Activated naive CD8-positive, alpha-beta T cell treated with anti-CD3 and anti-CD28 coated beads for 36 hours (primary cell): Measurements from ENCODE around the gene LRMDA. TPM values are rescaled to one million over a fixed set of nuclear protein-coding genes. Genes with fewer than 3 reads are reported as not detected.

Experiments used
- DNase-seq: peaks from one replicate; pipeline ENCODE4 v3.0.0; 2021
- H3K27ac Mint-ChIP-seq: one replicate; pipeline ENCODE4 v1.8.0; 2022; ENCODE audit warnings: mild to moderate bottlenecking, moderate library complexity, mixed read lengths
- H3K27me3 Mint-ChIP-seq: one replicate; pipeline ENCODE4 v1.8.0; 2022; ENCODE audit warnings: mild to moderate bottlenecking, mixed read lengths
- H3K36me3 Mint-ChIP-seq: one replicate; pipeline ENCODE4 v1.8.0; 2021; ENCODE audit warnings: mild to moderate bottlenecking, mixed read lengths
- H3K4me1 Mint-ChIP-seq: one replicate; pipeline ENCODE4 v1.8.0; 2021; ENCODE audit warnings: mixed read lengths
- H3K4me3 Mint-ChIP-seq: one replicate; pipeline ENCODE4 v1.8.0; 2022; ENCODE audit warnings: mild to moderate bottlenecking, moderate library complexity, mixed read lengths
- H3K9me3 Mint-ChIP-seq: one replicate; pipeline ENCODE4 v1.8.0; 2022; ENCODE audit warnings: mixed read lengths
- total RNA-seq, 2 experiments: library from RNA; stranded (reverse); gene quantifications; one replicate each; pipeline ENCODE4 v1.2.3, GENCODE V29; 2021

The LRMDA gene
- total RNA-seq, 2 experiments from 2014 or later = not detected

DNA sequence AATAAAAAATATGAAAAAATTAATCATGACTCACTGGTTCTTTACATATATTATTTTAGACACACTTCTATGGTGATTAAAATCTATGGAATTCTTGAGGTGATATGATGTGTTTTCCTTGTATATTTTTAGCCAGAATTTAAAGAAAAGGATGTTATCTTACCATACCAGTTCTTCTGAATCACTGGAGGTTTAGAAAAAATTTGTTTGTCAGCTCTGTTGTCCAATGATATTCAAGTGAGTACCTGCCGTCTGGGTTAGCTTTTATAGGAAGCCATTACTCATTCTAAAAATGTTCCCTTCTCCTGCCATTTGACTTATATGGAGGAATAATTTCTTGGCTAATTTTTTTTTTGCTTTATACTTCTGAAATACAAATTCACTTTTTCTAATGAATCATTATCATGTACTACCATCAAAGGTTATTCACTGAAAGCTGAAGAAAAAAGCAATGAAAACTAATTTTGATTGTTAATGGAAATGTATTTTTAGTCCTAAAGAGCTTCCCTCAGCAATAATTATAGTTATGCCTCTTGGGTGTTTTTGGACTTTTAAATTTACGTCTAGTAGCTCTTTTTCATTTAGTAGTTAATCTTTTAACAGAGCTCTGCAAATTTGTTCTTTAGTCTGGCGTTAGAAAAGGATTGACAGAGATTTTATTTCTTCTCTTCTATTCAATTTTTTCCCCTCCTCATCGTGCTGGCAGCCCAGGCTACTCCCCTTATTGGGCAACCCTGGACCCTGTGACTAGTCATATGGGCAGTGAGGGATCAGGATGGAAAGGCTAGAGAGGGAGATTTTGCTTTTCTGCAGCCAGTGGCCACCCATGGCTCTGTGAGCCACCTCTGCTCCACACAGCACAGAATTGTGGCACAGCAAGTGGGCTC lies 434.2 kb downstream of the LRMDA start:
- Mint-ChIP-seq H3K27me3 (peaks cover 3% of the 10 kb centered on the region), H3K27ac (no peak overlapping the region), H3K9me3 (no peaks in the 10 kb centered on the region), H3K36me3 (no peaks in the 10 kb centered on the region), H3K4me3 (no peak overlapping the region), H3K4me1 (no peaks in the 10 kb centered on the region)
- no peak for DNase-seq

DNA sequence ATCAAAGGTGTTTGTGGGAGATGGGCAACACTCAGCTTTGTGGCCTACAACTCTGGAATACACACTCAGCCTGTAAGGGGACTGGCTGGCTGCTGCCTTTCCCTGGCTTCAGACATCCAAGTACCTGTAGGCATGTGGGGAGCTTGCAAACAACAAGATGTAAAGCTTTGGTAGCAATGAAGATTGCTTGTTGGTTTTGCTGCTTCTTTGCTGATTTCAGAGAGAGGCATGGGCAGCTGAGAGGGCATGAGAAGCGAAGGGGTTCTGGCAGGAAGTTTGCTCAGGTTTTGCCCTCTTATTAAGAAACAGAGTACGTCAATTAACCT lies 434.8 kb downstream of the LRMDA start:
- no peak for DNase-seq
- Mint-ChIP-seq H3K27me3 (peaks cover 3% of the 10 kb centered on the region), H3K4me3 (no peak overlapping the region)

DNA sequence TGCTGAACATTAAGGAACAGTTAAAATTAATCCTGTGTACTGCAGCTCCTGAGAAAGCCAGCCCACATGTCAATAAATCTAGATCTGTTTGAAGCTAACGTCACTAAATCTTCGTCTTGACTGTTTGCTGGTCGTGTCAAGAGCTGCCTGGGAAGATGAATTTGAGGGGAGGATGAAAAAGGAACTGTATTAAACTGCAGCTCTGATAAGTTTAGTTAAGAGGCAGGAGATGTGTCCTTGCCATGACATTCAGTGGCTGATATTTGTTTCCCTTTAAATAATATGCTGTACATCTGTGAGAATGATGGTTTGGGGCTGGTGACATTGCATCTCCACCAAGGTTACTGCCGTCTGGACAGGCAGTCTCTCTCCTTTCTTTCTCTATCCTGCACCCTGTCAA lies 435.3 kb downstream of the LRMDA start:
- Mint-ChIP-seq H3K4me1 (no peaks in the 10 kb centered on the region), H3K4me3 (no peak overlapping the region), H3K36me3 (no peaks in the 10 kb centered on the region), H3K27ac (no peak overlapping the region), H3K9me3 (no peaks in the 10 kb centered on the region), H3K27me3 (peaks cover 3% of the 10 kb centered on the region)
- no peak for DNase-seq

More for the DNA sequence above, 434.8 kb downstream of the LRMDA start:
- no peaks in the 10 kb centered on the region for H3K4me1 Mint-ChIP-seq
- H3K36me3 Mint-ChIP-seq = no peaks in the 10 kb centered on the region
- no peak overlapping the region for H3K27ac Mint-ChIP-seq
- H3K9me3 Mint-ChIP-seq = no peaks in the 10 kb centered on the region

DNA sequence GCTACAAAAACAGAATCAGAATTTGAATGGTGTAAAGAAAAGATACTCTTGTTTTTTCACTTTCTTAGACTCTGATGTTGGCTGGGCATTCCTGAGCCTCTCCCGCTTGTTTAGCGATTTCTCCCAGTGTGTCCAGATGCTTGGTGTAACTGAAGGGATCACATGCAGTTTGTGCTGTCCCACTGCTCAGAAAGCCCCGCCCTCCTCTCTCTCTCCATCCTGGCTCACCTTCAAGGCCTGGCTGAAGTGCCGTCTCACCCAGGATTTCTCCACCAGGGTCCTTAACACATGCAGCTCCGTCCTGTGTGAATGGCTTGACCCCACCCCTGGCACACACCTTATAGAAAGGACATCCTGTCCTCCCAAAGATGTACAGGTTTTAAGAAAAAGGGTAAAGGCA lies 437.1 kb downstream of the LRMDA start:
- Mint-ChIP-seq H3K27ac (no peak overlapping the region), H3K36me3 (no peaks in the 10 kb centered on the region), H3K4me3 (no peak overlapping the region), H3K4me1 (no peaks in the 10 kb centered on the region), H3K9me3 (no peaks in the 10 kb centered on the region), H3K27me3 (peaks cover 3% of the 10 kb centered on the region)
- DNase-seq = no peak

DNA sequence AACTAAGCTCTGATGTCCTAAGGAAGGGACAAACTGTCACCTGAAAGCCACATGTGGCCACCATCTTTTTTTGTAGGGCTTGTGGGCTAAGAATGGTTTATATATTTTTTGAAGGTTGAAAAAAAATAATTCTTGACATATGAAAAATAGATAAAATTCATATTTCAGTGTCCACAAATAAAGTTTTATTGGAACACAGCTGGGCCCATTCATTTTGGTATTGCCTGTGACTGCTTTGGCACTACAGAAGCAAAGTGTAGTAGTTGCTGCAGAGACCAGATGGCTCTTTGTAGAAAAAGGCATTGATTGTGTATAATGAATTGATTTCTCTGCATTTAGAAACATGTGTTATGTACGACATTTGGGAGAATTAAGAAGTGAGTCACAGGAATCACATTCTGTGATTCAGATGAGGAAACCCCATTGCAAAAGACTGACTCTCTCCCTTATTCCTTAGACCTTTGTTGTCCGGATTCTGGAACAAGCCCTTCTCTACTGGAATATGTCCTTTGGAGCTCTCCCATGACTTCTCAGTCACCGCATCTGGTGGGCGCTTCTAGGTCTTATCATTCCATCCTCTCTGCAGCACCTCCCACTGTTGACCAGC lies 438.7 kb downstream of the LRMDA start:
- no peak overlapping the region for H3K4me3 Mint-ChIP-seq

DNA sequence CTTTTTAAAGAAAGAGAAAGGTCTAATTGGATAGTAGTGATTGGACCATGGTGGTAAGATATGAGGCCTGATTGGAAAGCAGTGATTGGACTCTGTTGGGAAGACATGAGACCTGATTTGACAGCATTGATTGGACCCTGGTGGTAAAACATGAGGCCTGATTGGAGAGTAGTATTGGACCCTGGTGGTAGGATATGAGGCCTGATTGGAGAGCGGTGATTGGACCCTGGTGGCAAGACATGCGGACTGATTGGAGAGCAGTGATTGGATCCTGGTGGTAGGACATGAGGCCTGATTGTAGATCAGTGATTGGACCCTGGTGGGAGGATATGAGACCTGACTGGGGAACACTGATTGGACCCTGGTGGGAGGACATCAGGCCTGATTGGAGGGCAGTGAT lies 444.3 kb downstream of the LRMDA start:
- no peaks in the 10 kb centered on the region for H3K4me1 Mint-ChIP-seq
- H3K36me3 Mint-ChIP-seq = no peaks in the 10 kb centered on the region
- H3K4me3 Mint-ChIP-seq = no peak overlapping the region
- no peaks in the 10 kb centered on the region for H3K9me3 Mint-ChIP-seq
- no peak for DNase-seq
- no peak overlapping the region for H3K27ac Mint-ChIP-seq
- peaks cover 4% of the 10 kb centered on the region for H3K27me3 Mint-ChIP-seq

More for the DNA sequence above, 438.7 kb downstream of the LRMDA start:
- Mint-ChIP-seq H3K36me3 (no peaks in the 10 kb centered on the region), H3K27me3 (peaks cover 3% of the 10 kb centered on the region), H3K27ac (no peak overlapping the region), H3K4me1 (no peaks in the 10 kb centered on the region), H3K9me3 (no peaks in the 10 kb centered on the region)
- no peak for DNase-seq

DNA sequence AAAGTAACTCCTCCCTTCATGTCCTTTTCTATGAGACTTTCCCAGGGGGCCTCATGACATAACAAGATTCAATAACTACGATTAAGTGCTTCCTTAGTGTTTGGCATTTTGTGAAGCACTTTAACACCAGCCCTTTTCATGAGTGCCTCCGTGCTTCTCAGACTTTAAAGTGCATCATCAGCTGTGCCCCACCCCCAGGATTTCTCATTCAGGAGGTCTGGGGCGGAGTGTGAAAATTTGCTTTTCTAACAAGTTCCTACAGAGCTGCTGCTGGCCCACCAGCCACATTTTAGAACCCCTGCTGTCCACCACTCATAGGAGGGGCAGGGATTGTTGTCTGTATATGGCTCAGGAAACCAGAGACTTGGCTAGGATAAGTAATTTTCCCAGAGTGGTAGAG lies 445.3 kb downstream of the LRMDA start:
- Mint-ChIP-seq H3K27me3 (peaks cover 4% of the 10 kb centered on the region), H3K27ac (no peak overlapping the region), H3K36me3 (no peaks in the 10 kb centered on the region), H3K4me1 (no peaks in the 10 kb centered on the region), H3K4me3 (no peak overlapping the region), H3K9me3 (no peaks in the 10 kb centered on the region)
- DNase-seq = no peak

DNA sequence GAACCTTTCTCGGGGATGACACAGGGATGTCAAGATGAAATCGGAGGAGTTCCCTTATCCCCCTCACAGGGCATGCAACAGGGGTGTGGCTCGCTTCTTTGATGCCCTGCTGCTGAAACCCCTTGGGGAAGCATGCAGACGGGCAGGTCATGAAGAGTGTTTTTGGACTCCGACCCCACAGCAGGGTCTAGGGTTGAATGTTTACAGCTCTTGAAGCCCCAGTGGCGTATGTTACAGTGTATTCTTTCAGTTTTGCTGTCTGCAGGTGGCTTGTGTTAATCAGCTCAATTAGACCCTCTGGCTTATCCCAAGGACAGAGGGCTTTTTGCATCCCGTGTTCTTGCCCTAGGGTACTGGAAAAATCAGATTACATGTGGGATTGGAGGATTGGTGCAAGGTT lies 446.5 kb downstream of the LRMDA start:
- Mint-ChIP-seq H3K9me3 (no peaks in the 10 kb centered on the region), H3K36me3 (no peaks in the 10 kb centered on the region), H3K27me3 (peaks cover 4% of the 10 kb centered on the region), H3K4me1 (no peaks in the 10 kb centered on the region), H3K4me3 (no peak overlapping the region), H3K27ac (no peak overlapping the region)
- DNase-seq = no peak

DNA sequence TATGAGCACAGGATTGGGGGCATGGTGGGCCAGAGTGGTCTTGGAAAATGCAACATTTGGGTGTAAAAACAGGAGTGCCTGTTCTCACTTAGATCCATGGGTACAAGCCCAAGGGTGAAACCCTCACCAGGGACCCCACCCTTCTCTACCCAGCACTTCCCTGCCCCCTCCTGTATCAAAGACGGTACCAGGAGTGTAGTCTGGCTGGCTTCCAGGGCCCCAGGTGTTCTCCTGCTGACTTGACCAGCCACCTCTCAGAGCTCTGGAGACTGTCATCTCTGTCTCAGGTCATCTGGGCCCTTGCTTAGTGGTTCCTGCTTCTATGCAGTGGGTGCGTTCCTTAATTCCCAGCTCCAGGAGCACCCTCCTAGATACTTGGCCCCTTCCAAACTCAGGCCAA lies 447.2 kb downstream of the LRMDA start:
- Mint-ChIP-seq H3K27me3 (peaks cover 4% of the 10 kb centered on the region), H3K4me1 (no peaks in the 10 kb centered on the region), H3K36me3 (no peaks in the 10 kb centered on the region), H3K27ac (no peak overlapping the region), H3K9me3 (no peaks in the 10 kb centered on the region), H3K4me3 (no peak overlapping the region)
- DNase-seq = no peak

DNA sequence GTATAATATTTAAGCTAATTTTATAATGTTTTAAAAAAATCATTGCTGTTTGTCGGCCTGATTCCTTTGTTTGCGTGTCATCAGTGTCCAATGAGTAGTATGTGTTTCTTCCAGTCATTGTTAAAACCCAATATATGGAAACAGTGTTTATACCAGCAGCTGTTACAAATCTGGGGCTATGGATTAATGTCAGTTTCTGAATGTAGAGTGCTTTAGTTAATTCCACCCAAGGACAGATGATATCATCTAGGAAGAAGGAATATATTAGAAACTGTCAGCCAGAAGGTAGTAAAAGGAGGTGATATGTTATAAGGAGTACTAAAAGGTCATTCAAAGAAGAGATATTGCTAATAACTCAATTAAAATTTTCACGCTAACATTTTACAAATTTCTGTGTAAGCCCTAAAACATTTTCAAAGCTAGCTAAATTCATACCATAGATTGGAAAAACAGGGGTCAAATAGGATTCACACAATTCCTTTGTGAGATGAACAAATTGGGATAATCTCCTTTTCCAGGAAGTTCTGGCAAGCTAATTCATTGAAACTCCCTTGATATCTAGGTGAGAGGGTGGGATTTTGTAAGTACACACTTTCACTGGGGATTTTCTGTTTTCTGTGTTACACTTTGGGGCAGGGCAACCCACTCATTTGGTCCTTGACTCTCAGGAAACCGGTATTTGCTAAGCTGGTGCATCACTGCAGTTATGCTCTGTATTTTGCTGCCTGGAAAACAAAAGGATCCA lies 448.8 kb downstream of the LRMDA start:
- Mint-ChIP-seq H3K4me1 (no peaks in the 10 kb centered on the region), H3K4me3 (no peak overlapping the region)

DNA sequence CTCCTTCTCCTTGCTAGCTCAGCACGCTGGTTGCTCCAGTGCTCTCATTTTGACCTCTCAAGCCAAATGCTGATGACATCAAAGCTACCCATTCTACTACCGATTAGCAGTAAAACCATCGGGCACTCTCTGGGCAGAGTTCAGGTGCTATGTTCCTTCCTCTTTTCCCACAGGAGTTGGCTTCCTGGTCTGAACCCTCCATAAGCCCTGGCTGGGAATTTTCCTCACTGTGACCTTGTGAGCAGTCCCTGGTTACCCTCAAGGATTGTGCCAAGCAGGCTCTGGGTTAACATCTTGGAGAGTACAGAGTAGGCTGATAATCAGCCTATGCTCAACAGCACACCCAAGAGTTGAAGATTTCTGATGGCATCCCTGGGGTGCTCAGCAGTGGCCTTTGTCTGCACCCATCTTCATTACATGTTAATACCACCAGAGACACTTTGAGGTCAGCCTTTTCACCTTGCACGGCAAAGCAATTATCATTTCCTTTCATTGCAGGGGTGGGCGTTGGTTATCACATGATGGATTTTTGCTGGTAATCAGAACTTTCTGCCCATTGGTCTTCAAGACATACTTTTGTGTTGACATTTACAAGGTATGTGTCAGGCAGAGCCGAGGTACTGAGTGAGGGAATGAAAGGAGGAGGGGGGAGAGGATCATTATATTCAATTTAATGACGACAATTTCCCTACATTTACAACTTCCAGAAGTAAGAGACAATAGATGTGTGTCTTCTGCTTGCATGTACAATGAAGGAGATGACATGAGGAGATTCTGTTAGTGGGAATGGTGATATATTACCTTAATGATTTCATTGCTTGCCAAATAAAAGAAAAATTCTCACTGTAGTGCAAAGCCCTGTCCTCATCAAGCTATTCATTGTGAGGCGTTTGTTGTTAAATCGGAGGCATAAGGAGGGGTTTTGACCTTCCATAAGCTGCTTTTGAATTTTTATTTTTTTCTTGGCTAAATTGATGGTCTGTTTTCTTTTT lies 452.0 kb downstream of the LRMDA start:
- Mint-ChIP-seq H3K36me3 (no peaks in the 10 kb centered on the region), H3K4me1 (no peaks in the 10 kb centered on the region)
- no peak for DNase-seq

More for the DNA sequence above, 448.8 kb downstream of the LRMDA start:
- Mint-ChIP-seq H3K27ac (no peak overlapping the region), H3K9me3 (no peaks in the 10 kb centered on the region), H3K36me3 (no peaks in the 10 kb centered on the region), H3K27me3 (peaks cover 4% of the 10 kb centered on the region)
- no peak for DNase-seq

DNA sequence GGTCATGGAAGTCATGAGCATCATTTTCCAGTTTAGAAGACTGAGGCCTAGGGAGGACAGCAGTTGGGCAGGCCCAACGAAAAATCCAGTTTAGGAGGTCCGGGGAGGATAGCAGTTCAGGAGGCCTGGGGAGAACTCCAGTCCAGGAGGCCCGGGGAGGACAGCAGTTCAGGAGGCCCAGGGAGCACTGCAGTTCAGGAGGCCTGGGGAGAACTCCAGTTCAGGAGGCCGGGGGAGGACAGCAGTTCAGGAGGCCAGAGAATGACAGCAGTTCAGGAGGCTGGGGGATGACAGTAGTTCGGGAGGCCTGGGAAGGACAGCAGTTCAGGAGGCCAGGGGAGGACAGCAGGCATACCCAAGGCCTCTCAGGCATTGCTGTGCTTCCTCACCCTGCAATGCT lies 453.4 kb downstream of the LRMDA start:
- H3K36me3 Mint-ChIP-seq = no peaks in the 10 kb centered on the region
- DNase-seq = no peak

More for the DNA sequence above, 452.0 kb downstream of the LRMDA start:
- H3K9me3 Mint-ChIP-seq = no peaks in the 10 kb centered on the region
- H3K27ac Mint-ChIP-seq = no peak overlapping the region
- H3K27me3 Mint-ChIP-seq = no peaks in the 10 kb centered on the region
- no peak overlapping the region for H3K4me3 Mint-ChIP-seq

DNA sequence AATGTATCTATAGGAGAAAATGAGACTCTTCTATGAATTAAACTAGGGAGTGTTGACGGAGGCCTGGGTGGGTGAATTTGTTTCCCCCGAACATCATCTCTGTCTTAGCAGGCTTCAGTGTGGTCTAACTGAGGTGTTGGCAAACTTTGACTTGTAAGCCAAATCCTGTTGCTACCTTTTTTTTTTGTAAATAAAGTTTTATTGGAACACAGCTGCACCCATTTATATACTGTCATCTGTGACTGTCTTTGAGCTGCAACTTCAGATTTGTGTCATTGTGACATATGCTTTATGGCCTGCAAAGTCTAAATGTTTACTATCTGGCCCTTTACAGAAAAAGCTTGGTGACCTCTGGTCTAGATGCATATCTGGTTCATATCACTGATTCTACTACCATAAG lies 455.9 kb downstream of the LRMDA start:
- H3K4me1 Mint-ChIP-seq = no peaks in the 10 kb centered on the region
- no peaks in the 10 kb centered on the region for H3K27me3 Mint-ChIP-seq
- no peak overlapping the region for H3K4me3 Mint-ChIP-seq
- DNase-seq = no peak
- H3K36me3 Mint-ChIP-seq = no peaks in the 10 kb centered on the region
- no peaks in the 10 kb centered on the region for H3K9me3 Mint-ChIP-seq
- no peak overlapping the region for H3K27ac Mint-ChIP-seq

More for the DNA sequence above, 453.4 kb downstream of the LRMDA start:
- no peaks in the 10 kb centered on the region for H3K4me1 Mint-ChIP-seq
- H3K9me3 Mint-ChIP-seq = no peaks in the 10 kb centered on the region
- no peak overlapping the region for H3K27ac Mint-ChIP-seq
- no peak overlapping the region for H3K4me3 Mint-ChIP-seq
- H3K27me3 Mint-ChIP-seq = no peaks in the 10 kb centered on the region

DNA sequence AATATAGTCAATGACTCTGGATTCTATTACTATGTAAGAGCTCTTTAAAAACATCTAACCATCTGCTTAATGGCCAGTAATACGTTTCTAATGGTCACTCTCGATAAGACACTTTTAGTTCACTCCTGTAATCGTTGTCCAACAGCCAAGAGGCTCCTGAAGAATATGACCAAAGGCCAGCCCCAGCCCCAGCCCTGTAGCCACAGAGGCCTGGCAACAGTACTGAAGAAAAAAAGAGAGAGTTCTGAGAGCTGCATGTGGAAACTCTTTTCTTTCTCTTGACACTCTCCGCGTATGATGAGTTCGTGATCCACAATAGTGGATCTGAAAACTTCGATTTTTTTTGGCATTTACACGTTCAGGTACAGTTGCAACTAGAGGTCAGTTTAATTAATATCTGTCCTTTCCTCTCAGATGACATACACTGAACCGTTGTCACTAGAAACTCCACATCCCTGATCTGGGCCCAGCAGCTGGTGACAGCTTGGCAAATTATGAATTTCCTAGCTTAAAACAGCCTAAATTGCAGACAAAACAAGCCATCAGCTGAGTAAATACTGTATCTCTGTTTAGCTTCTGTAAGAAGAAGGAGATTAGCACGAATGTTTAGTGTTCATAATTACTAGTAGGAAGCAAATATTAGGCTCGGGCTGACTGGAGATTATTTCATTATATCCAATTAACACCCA lies 456.7 kb downstream of the LRMDA start:
- Mint-ChIP-seq H3K4me1 (no peaks in the 10 kb centered on the region), H3K9me3 (no peaks in the 10 kb centered on the region), H3K27me3 (no peaks in the 10 kb centered on the region), H3K36me3 (no peaks in the 10 kb centered on the region), H3K27ac (no peak overlapping the region), H3K4me3 (no peak overlapping the region)
- no peak for DNase-seq
